ENCODE results near the gene ARL6. TPM values are rescaled to one million over a fixed set of nuclear protein-coding genes. Genes with fewer than 3 reads are reported as not detected.

Gene ARL6
- total RNA-seq, 1 experiment from 2014 or later = 12.1 TPM

GRCh38 chr3:97841956-97842355 is 77.4 kb downstream of the ARL6 start:
- no peak overlapping the region for H3K4me3 ChIP-seq (ENCODE audit: low read length)
- H3K9me2 ChIP-seq (replicated peaks; ENCODE audit: low read length) = no peaks in the 10 kb centered on the region
- no peaks in the 10 kb centered on the region for H3K36me3 ChIP-seq (ENCODE audit: low read depth, low read length)
- ATAC-seq = no peak
- H3K9me3 ChIP-seq (ENCODE audit: low read length) = no peaks in the 10 kb centered on the region
- DNase-seq = no peak
- no TSS peak for BruUV-seq (replicated peaks)
- no peaks in the 10 kb centered on the region for H4K20me1 ChIP-seq (ENCODE audit: low read length)
- no peak overlapping the region for H3K27ac ChIP-seq (ENCODE audit: low read length)
- ChIA-PET POLR2A (ENCODE audit: unreplicated experiment) (no interaction called here), CTCF (no interaction called here)
- no peaks in the 10 kb centered on the region for H3K4me1 ChIP-seq (ENCODE audit: insufficient read depth, low read length)
- no peak for TF ChIP-seq EZH2 (IDR thresholded peaks at IDR 0.05; ENCODE audit: low read length, unreplicated experiment)
- TF ChIP-seq CTCF (conservative IDR thresholded peaks at IDR 0.05; ENCODE audit: low read depth, low read length) = no peak
- no peak for TF ChIP-seq EZH2phosphoT487 (IDR thresholded peaks at IDR 0.05; ENCODE audit: borderline replicate concordance, low read length)
- intact Hi-C loops (cut with micrococcal nuclease) = no loop called here
- H2AFZ ChIP-seq (ENCODE audit: low read length) = no peak overlapping the region
- no peak overlapping the region for H3K9ac ChIP-seq (ENCODE audit: low read length)
- no peak overlapping the region for H3K4me2 ChIP-seq (ENCODE audit: low read length)
- H3K27me3 ChIP-seq (ENCODE audit: low read length) = no peaks in the 10 kb centered on the region
- H3F3A ChIP-seq (ENCODE audit: low read length, unreplicated experiment) = no peaks in the 10 kb centered on the region
- H3K79me2 ChIP-seq (ENCODE audit: low read length) = no peaks in the 10 kb centered on the region

- POLR2A ChIA-PET (ENCODE audit: unreplicated experiment) = no interaction called here
- H4K20me1 ChIP-seq (ENCODE audit: low read length) = no peaks in the 10 kb centered on the region
- no peaks in the 10 kb centered on the region for H3K36me3 ChIP-seq (ENCODE audit: low read depth, low read length)
- no peak overlapping the region for H3K9ac ChIP-seq (ENCODE audit: low read length)
- CTCF ChIA-PET = no interaction called here
- no peak overlapping the region for H3K4me3 ChIP-seq (ENCODE audit: low read length)
- no peaks in the 10 kb centered on the region for H3K4me1 ChIP-seq (ENCODE audit: insufficient read depth, low read length)
- no peak overlapping the region for H2AFZ ChIP-seq (ENCODE audit: low read length)
- H3K9me2 ChIP-seq (replicated peaks; ENCODE audit: low read length) = no peaks in the 10 kb centered on the region
- no peaks in the 10 kb centered on the region for H3F3A ChIP-seq (ENCODE audit: low read length, unreplicated experiment)
- H3K79me2 ChIP-seq (ENCODE audit: low read length) = no peaks in the 10 kb centered on the region
- no peaks in the 10 kb centered on the region for H3K27me3 ChIP-seq (ENCODE audit: low read length)
- no peak overlapping the region for H3K27ac ChIP-seq (ENCODE audit: low read length)
- ATAC-seq (no peak), DNase-seq (no peak)
- intact Hi-C loops (cut with micrococcal nuclease) = no loop called here
- no peak overlapping the region for H3K4me2 ChIP-seq (ENCODE audit: low read length)
- TF ChIP-seq CTCF (conservative IDR thresholded peaks at IDR 0.05; ENCODE audit: low read depth, low read length) (no peak), EZH2 (IDR thresholded peaks at IDR 0.05; ENCODE audit: low read length, unreplicated experiment) (no peak), EZH2phosphoT487 (IDR thresholded peaks at IDR 0.05; ENCODE audit: borderline replicate concordance, low read length) (no peak)
- no TSS peak for BruUV-seq (replicated peaks)
- no peaks in the 10 kb centered on the region for H3K9me3 ChIP-seq (ENCODE audit: low read length)
These were observed 84.2 kb downstream of the ARL6 start for GRCh38 chr3:97848779-97849178.

Other genes starting within 250 kb of the ARL6 start
- 11.4 and 12.2 TPM in 2 replicates for gene CRYBG3, start 57.3 kb downstream of the ARL6 start, total RNA-seq (2014; rRNA removed)
- 31.0 and 46.4 TPM in 2 replicates for gene RIOX2, start 207.7 kb downstream of the ARL6 start, total RNA-seq (2014; rRNA removed)